GM23338 (cell line): ENCODE data around the gene SEMA4D. TPM values are rescaled to one million over a fixed set of nuclear protein-coding genes. Genes with fewer than 3 reads are reported as not detected.

Experiments used
- CREB1 ChIP-seq: fragments of 250-450 bp; sonication (Bioruptor Pico); IDR thresholded peaks from 2 replicates; pipeline ENCODE4 v1.5.0; 2020; ENCODE audit warnings: low read depth, mild to moderate bottlenecking, moderate library complexity
- EZH2 ChIP-seq: fragments of 200-600 bp; sonication (generic); IDR thresholded peaks from one replicate; pipeline ENCODE4 v1.8.0; 2017; ENCODE audit warnings: antibody characterized with exemption, mild to moderate bottlenecking, low read depth; ENCODE audit not compliant: unreplicated experiment
- POLR2AphosphoS5 ChIP-seq: IDR thresholded peaks from 2 replicates; pipeline ENCODE4 v1.6.1; 2016; ENCODE audit warnings: antibody characterized with exemption, low read depth
- ZNF331 ChIP-seq: fragments of 250-450 bp; sonication (Bioruptor Pico); IDR thresholded peaks from 2 replicates; pipeline ENCODE4 v1.5.0; 2020; ENCODE audit warnings: low read depth, mild to moderate bottlenecking, moderate library complexity
- polyA plus RNA-seq: library from polyadenylated mRNA; unstranded; fragments of >200 nt; fragmentation: Nextera tagmentation; extraction: Ambion mirVana; gene quantifications from 2 replicates; pipeline ENCODE4 v1.2.1, GENCODE V29; 2016
- total RNA-seq: library from RNA; depleted of rRNA; stranded (reverse); fragments of >200 nt; shearing (Covaris generic); gene quantifications from 2 replicates; pipeline ENCODE4 v1.2.3, GENCODE V29; 2014
- TF ChIP-seq, protein P1 (sequence below): fragments of 250-450 bp; sonication (Bioruptor Pico); IDR thresholded peaks from 2 replicates; pipeline ENCODE4 v1.5.0; 2020; ENCODE audit warnings: mild to moderate bottlenecking, moderate library complexity
- TF ChIP-seq, protein P2 (sequence below): IDR thresholded peaks from one replicate; pipeline ENCODE4 v1.6.1; 2018; ENCODE audit warnings: antibody characterized with exemption; ENCODE audit not compliant: unreplicated experiment

SEMA4D gene
- total and polyA plus RNA-seq, 2 experiments from 2014 or later, result 19.3 to 63.0 TPM

DNA sequence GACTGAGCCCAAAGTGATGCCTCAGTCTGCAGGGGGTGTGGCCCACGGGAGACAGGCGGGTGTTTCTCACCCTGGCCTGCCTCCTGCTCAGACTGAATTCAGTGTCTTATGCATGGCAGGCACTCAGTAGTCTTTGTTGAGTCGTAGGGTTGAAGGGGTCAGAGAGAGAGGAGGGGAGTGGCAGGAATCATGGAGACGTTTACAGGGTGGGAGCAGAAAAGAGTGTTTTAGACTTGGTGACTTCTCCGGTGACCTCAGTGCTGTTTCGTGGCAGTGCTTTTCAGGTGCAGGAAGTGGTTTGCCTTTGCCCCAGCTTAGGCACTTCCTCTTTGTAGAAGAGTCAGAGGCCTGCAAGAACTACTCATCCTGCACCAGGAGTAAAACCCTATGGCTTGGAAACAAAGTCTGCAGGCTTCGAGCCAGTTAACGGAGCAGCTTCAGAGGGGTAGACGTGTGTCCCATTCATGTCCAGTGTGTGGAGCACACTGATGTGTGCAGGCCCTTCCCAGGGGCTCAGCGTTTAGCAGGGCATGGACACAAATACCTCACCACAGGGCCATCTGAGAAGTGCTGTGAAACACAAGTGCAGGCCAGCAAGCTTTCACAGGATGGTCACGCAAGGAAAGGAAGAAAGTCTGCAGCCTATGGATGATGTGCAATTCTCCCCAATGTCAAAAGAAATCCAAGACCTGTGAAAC, 24.5 kb upstream of the SEMA4D start (continued):
- TF ChIP-seq, protein P1, sequence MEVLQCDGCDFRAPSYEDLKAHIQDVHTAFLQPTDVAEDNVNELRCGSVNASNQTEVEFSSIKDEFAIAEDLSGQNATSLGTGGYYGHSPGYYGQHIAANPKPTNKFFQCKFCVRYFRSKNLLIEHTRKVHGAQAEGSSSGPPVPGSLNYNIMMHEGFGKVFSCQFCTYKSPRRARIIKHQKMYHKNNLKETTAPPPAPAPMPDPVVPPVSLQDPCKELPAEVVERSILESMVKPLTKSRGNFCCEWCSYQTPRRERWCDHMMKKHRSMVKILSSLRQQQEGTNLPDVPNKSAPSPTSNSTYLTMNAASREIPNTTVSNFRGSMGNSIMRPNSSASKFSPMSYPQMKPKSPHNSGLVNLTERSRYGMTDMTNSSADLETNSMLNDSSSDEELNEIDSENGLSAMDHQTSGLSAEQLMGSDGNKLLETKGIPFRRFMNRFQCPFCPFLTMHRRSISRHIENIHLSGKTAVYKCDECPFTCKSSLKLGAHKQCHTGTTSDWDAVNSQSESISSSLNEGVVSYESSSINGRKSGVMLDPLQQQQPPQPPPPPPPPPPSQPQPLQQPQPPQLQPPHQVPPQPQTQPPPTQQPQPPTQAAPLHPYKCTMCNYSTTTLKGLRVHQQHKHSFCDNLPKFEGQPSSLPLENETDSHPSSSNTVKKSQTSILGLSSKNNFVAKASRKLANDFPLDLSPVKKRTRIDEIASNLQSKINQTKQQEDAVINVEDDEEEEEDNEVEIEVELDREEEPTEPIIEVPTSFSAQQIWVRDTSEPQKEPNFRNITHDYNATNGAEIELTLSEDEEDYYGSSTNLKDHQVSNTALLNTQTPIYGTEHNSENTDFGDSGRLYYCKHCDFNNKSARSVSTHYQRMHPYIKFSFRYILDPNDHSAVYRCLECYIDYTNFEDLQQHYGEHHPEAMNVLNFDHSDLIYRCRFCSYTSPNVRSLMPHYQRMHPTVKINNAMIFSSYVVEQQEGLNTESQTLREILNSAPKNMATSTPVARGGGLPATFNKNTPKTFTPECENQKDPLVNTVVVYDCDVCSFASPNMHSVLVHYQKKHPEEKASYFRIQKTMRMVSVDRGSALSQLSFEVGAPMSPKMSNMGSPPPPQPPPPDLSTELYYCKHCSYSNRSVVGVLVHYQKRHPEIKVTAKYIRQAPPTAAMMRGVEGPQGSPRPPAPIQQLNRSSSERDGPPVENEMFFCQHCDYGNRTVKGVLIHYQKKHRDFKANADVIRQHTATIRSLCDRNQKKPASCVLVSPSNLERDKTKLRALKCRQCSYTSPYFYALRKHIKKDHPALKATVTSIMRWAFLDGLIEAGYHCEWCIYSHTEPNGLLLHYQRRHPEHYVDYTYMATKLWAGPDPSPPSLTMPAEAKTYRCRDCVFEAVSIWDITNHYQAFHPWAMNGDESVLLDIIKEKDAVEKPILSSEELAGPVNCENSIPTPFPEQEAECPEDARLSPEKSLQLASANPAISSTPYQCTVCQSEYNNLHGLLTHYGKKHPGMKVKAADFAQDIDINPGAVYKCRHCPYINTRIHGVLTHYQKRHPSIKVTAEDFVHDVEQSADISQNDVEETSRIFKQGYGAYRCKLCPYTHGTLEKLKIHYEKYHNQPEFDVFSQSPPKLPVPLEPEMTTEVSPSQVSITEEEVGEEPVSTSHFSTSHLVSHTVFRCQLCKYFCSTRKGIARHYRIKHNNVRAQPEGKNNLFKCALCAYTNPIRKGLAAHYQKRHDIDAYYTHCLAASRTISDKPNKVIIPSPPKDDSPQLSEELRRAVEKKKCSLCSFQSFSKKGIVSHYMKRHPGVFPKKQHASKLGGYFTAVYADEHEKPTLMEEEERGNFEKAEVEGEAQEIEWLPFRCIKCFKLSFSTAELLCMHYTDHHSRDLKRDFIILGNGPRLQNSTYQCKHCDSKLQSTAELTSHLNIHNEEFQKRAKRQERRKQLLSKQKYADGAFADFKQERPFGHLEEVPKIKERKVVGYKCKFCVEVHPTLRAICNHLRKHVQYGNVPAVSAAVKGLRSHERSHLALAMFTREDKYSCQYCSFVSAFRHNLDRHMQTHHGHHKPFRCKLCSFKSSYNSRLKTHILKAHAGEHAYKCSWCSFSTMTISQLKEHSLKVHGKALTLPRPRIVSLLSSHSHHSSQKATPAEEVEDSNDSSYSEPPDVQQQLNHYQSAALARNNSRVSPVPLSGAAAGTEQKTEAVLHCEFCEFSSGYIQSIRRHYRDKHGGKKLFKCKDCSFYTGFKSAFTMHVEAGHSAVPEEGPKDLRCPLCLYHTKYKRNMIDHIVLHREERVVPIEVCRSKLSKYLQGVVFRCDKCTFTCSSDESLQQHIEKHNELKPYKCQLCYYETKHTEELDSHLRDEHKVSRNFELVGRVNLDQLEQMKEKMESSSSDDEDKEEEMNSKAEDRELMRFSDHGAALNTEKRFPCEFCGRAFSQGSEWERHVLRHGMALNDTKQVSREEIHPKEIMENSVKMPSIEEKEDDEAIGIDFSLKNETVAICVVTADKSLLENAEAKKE (CRISPR knock-in tag), result no peak
- TF ChIP-seq, protein P2, sequence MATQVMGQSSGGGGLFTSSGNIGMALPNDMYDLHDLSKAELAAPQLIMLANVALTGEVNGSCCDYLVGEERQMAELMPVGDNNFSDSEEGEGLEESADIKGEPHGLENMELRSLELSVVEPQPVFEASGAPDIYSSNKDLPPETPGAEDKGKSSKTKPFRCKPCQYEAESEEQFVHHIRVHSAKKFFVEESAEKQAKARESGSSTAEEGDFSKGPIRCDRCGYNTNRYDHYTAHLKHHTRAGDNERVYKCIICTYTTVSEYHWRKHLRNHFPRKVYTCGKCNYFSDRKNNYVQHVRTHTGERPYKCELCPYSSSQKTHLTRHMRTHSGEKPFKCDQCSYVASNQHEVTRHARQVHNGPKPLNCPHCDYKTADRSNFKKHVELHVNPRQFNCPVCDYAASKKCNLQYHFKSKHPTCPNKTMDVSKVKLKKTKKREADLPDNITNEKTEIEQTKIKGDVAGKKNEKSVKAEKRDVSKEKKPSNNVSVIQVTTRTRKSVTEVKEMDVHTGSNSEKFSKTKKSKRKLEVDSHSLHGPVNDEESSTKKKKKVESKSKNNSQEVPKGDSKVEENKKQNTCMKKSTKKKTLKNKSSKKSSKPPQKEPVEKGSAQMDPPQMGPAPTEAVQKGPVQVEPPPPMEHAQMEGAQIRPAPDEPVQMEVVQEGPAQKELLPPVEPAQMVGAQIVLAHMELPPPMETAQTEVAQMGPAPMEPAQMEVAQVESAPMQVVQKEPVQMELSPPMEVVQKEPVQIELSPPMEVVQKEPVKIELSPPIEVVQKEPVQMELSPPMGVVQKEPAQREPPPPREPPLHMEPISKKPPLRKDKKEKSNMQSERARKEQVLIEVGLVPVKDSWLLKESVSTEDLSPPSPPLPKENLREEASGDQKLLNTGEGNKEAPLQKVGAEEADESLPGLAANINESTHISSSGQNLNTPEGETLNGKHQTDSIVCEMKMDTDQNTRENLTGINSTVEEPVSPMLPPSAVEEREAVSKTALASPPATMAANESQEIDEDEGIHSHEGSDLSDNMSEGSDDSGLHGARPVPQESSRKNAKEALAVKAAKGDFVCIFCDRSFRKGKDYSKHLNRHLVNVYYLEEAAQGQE, result no peak
- TF ChIP-seq EZH2, result no peak
- no peak for TF ChIP-seq POLR2AphosphoS5
- TF ChIP-seq CREB1, result no peak
- TF ChIP-seq ZNF331 (CRISPR knock-in tag), result no peak
